ENCODE measurements around the gene HTR3C. TPM values are rescaled to one million over a fixed set of nuclear protein-coding genes. Genes with fewer than 3 reads are reported as not detected.

HTR3C gene
- total RNA-seq, 2 donors from 2014 or later: not detected

DNA sequence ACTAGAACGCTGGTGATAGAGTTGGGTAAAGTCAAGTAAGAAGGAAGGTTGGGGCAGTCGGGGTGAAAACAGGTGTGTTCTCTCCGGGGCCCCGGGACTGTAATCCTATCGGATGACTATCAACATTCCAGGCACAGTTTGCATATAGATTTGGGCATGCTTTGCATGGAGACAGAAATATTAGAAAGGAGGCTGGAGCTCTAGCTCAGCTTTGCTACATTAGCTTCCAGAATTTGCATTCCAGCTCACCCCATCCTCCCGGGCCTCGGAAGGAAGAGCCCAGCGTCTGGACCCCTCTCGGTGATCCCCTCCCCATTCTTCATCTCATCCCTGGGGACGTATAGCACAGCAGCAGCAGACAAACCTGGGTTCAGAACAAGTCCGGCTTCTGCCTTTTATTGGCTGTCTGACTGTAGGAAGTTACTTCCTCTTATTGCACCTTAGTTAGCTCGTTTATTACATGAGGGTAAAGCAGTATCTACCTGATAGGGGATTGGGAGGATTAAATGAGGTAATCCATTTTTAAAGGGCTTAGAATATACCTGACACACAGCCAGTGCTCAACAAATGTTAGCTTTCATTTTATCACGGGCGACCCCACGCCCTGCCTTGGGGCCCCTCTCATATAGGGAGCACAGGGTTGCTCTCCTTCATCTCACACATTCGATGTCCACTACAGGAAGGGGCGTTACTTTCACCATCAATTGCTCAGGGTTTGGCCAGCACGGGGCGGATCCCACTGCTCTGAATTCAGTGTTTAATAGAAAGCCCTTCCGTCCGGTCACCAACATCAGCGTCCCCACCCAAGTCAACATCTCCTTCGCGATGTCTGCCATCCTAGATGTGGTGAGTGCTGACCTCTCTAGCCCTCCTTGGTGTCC lies 47.2 kb downstream of the HTR3C start:
- Histone ChIP-seq H3K9ac (ENCODE audit: extremely low read depth, low read length, poor library complexity, severe bottlenecking) (no peak overlapping the region), H3K36me3 (ENCODE audit: control insufficient read depth, insufficient read depth, low read length) (no peaks in the 10 kb centered on the region), H3K4me1 (ENCODE audit: control insufficient read depth, insufficient read depth, low read length) (no peaks in the 10 kb centered on the region), H3K9me3 (ENCODE audit: control insufficient read depth, low read length) (no peaks in the 10 kb centered on the region), H3K27me3 (ENCODE audit: control insufficient read depth, insufficient read depth, low read length, poor library complexity, severe bottlenecking) (peaks cover 15% of the 10 kb centered on the region), H3K4me3 (ENCODE audit: low read length) (no peak overlapping the region), H3K27ac (ENCODE audit: low read depth, low read length) (no peak overlapping the region)
- Mint-ChIP-seq H3K4me1 (no peaks in the 10 kb centered on the region), H3K9me3 (no peaks in the 10 kb centered on the region), H3K27ac (no peak overlapping the region), H3K27me3 (ENCODE audit: insufficient read depth) (peaks cover 7% of the 10 kb centered on the region), H3K4me3 (no peak overlapping the region), H3K36me3 (ENCODE audit: low read depth) (no peaks in the 10 kb centered on the region)
- WGBS, 2 experiments (ENCODE audit: insufficient coverage in 1 of 2, insufficient read length in 1 of 2): 86 to 90% methylated on average over 21 to 24 of the region's 24 CpGs
- DNase-seq: no peak
- TF ChIP-seq, protein P1, sequence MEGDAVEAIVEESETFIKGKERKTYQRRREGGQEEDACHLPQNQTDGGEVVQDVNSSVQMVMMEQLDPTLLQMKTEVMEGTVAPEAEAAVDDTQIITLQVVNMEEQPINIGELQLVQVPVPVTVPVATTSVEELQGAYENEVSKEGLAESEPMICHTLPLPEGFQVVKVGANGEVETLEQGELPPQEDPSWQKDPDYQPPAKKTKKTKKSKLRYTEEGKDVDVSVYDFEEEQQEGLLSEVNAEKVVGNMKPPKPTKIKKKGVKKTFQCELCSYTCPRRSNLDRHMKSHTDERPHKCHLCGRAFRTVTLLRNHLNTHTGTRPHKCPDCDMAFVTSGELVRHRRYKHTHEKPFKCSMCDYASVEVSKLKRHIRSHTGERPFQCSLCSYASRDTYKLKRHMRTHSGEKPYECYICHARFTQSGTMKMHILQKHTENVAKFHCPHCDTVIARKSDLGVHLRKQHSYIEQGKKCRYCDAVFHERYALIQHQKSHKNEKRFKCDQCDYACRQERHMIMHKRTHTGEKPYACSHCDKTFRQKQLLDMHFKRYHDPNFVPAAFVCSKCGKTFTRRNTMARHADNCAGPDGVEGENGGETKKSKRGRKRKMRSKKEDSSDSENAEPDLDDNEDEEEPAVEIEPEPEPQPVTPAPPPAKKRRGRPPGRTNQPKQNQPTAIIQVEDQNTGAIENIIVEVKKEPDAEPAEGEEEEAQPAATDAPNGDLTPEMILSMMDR (conservative IDR thresholded peaks at IDR 0.05): no peak

Other genes starting within 250 kb of the HTR3C start
- 1 to 10 TPM; 4.0 to 4.8 TPM for gene MAP6D1, start 227.5 kb upstream of the HTR3C start, total RNA-seq
- gene PARL, start 168.2 kb upstream of the HTR3C start, total RNA-seq: 10 to 100 TPM; 77.3 to 83.0 TPM
- gene ABCC5, start 35.2 kb upstream of the HTR3C start, total RNA-seq: 10 to 100 TPM; 32.8 to 35.7 TPM
- not detected for gene HTR3D, start 21.3 kb upstream of the HTR3C start, total RNA-seq
- not detected for gene HTR3E, start 44.0 kb downstream of the HTR3C start, total RNA-seq
- 10 to 100 TPM; 33.4 to 37.5 TPM for gene EIF2B5, start 82.3 kb downstream of the HTR3C start, total RNA-seq
- 10 to 100 TPM; 90.5 to 95.1 TPM for gene DVL3, start 102.3 kb downstream of the HTR3C start, total RNA-seq
- gene AP2M1, start 121.8 kb downstream of the HTR3C start, total RNA-seq: 100 to 1,000 TPM; 412 to 450 TPM
- gene ABCF3, start 133.2 kb downstream of the HTR3C start, total RNA-seq: 10 to 100 TPM; 57.6 to 57.8 TPM
- gene VWA5B2, start 176.5 kb downstream of the HTR3C start, total RNA-seq: under 1 TPM; 0.62 to 0.97 TPM
- gene ALG3, start 195.9 kb downstream of the HTR3C start, total RNA-seq: 10 to 100 TPM; 37.3 to 42.5 TPM
- 1 to 10 TPM; 4.5 to 5.2 TPM for gene EEF1AKMT4, start 196.6 kb downstream of the HTR3C start, total RNA-seq
- 1 to 10 TPM in 1 of 2 donors, under 1 TPM in 1; 0.33 to 1.8 TPM for gene CAMK2N2, start 208.5 kb downstream of the HTR3C start, total RNA-seq
- not detected for gene ECE2, start 223.0 kb downstream of the HTR3C start, total RNA-seq
- gene PSMD2, start 246.2 kb downstream of the HTR3C start, total RNA-seq: 100 to 1,000 TPM; 332 TPM

Measured in endodermal cell (in vitro differentiated cells).